HG02852 (cell line): ENCODE data around the gene ST8SIA2.

Experiments
- ATAC-seq: cut with Tn5 transposase; IDR thresholded peaks from one replicate; pipeline ENCODE4 v1.9.1; 2021; ENCODE audit warnings: mild to moderate bottlenecking, moderate library complexity; ENCODE audit not compliant: unreplicated experiment

The ST8SIA2 gene

GRCh38 chr15:92393071-92393979 lies at the start of gene ST8SIA2:
Gene ST8SIA2 (plus strand): TSS chr15:92393881. CDS start chr15:92394065, 184 bp downstream.
- no peak for ATAC-seq

- ATAC-seq = no peak
Observed at GRCh38 chr15:92343924-92344643, 49.6 kb upstream of the ST8SIA2 start.

- no peak for ATAC-seq
Observed at GRCh38 chr15:92346063-92346462, 47.6 kb upstream of the ST8SIA2 start.

DNA sequence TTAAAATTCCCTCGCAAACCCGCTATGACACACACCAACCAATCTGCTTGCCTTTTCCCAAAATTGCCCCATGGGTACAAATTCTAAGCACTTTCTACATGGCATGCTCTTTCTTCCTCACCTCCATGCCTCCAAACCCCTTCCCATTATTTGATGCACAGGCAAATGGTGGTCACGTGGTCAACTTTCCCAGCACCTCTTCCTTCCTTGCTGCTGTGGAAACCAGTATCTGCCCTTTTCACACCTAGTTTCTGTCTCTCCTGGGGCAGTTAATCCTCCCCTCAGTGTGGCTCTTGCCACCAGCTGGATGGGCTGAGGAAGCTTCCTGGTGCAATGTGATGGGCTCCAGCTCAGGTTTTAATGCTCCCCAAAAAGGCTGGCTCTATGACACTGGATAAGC lies 38.4 kb upstream of the ST8SIA2 start:
- ATAC-seq = no peak

DNA sequence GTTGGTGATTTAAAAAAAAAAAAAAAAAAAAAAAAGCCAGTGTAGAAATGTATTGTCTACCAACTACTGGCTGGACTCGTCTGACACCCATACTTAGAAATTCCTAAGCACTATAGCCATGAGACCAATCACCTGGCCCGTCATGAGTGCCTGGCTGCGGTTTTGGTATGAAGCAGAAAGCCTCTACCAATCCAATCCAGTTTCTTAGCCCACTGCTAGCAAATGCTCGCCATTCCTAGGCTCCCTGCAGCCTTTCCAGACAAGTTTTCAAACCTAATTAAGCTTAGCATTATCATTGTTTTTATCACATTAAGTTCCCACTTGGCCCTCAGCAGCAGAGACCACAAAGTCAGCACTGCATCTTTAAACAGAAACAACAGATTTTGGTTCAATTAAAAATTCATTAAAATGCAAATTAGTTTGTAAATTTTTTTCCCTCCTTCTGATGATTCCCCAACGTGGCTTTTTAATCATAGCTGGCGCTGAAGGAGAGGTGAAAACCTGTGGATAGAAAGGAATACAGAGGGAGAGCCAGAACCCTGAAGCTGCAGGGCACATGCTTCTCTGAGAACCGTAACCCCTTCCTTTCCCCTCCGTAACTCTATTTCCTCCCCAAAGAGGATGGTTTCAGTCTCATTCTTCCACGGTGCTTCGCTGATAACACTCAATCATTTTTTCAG lies 32.2 kb upstream of the ST8SIA2 start:
- no peak for ATAC-seq

GRCh38 chr15:92362001-92362350 lies 31.7 kb upstream of the ST8SIA2 start:
- no peak for ATAC-seq

DNA sequence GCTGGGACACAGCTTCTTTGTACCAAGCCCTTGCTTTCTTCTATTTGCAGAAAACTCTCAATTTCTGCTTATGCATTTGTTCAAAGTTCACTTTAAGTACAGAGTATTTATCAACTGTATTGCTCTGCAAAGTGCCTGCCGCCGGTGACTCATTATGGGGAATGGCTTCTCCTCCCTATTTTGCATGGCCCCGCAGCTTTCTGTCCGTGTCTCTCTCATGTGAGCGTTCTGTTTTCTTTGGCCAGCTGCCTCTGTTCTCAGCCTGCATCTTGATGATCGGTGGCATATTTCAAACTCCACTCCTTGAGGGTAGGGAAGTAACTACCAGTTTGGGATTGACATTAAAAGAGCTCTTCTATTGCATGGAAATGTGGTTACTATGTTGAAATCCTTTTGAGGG lies 28.6 kb upstream of the ST8SIA2 start:
- ATAC-seq = no peak

DNA sequence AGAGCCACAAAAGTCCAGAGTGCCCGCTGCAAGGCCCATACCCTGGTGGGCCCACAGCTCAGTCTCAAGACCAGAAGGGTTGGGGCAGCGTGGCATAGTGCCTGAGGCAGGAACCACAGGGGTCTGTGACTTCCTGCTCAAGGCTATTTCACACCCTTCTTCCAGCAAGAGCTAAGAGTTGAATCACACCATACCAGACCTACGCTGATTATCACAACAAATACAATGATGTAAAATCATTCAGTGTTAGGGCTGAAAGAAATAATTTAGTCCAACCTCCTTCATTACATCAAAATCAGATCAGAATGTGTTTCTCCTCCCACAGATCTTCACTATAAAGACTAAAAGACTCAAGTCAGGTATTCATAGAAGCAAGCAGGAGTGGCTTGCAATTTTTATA lies 27.8 kb upstream of the ST8SIA2 start:
- ATAC-seq = no peak

GRCh38 chr15:92366381-92366780 lies 27.3 kb upstream of the ST8SIA2 start:
- no peak for ATAC-seq

DNA sequence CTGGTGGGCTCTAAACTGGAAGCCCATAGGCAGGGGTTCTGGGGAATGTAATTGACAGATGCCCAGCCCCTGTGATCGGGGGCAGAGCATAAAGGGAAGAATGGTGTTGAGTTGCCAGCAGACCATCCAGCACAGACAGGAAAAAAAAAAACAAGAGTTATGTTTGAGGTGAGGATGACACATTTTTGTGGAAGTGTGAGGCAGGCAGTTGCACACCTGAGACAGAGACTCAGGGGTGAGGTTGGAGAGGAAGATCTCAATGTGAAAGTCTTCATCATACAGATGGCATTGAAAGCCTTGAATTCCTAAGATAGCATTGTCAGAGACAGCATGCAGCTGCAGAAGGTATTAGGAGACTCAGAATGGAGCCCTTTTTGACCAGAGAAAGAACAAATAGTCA lies 18.6 kb upstream of the ST8SIA2 start:
- no peak for ATAC-seq

- ATAC-seq = no peak
Observed at GRCh38 chr15:92376109-92376508, 17.6 kb upstream of the ST8SIA2 start.

DNA sequence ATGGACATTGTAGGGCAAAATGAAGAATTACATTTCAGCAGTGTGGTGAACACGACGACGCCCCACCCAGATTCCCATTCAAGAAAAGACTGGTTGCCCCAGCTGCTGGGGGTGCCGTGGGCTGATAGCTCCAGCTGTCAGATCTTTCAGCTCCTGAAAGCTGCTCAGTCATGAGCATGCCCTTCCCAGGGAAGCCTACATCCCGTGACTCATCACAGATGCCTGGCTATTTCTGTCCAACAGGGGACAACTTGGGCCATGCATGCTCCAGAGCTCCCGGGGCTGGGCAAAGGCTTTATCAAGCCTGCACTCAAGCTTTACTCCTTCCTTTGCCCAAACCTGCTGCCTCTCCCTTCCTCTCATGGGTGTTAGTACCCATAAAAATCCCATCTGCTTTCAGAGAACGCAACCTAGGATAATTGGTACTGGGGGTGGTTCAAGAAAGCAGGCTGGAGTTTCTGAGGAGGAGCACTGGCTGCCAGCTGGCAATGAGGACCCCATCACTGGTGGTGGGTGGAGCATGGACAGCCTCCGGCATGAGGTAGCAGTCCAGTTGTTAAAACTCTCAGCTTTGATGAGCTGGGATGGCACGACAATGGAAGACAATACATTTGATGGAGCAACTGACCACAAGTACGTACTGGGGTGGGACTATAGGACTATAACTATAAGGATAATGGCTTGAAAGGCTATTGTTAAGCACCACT lies 16.4 kb upstream of the ST8SIA2 start:
- no peak for ATAC-seq

DNA sequence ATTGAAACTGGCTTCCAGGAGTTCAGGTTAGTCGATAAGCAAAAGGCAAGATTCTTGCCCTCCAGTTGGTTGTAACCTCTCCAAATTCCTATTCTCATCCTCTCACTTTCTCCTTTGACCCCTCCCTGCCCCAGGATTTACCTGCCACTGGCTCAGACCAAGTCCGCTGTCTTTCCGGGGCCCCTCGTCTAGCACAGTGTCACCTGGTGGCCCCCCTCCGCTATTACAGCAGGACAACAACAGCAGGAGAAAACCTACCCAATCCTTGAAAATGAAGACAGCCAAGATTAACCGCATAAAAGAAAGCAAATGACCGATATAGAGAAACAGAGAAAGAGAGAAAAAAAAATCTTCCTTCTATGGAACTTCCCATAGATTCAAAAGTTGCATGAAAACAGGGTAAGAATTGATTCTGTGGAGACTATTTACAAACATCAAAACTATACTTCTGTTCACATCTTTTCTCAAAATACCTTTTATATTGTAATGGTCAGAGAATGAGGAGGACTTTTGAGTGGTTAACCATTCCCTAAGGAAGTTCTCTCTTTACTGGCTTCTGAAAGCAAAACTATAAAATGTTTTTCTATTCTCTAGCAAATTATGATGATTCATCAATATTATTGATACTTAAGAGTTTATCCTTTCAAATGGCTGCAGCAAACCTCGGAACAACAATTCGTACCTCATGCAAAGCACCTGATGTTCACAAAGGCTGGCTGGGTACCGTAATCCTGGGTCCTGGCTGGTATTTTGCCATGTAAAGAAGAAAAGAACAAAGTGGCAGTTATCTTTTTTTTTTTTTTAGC lies 10.0 kb upstream of the ST8SIA2 start:
- peak; percentile 56 for ATAC-seq

- no peak for ATAC-seq
Observed at GRCh38 chr15:92384381-92384780, 9.3 kb upstream of the ST8SIA2 start.

DNA sequence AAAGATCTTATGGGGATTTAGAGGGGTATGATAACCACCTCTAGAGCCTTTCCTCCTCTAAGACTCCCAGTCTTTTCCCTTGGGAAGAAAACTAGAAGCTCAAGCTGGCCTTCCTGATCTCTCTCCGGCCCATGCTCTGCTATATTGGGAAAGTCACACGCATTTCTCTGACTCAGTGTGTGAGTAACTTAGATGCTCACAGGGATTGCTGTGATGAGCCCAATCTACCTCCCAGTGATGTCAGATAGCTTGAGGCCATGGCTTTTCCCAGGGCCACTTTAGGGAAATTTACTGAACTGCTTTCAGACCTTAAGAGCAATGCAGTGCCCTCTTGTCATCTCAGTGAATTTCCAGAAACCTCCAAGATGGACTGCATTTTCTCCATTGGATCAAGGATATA lies 8.6 kb upstream of the ST8SIA2 start:
- ATAC-seq = no peak

DNA sequence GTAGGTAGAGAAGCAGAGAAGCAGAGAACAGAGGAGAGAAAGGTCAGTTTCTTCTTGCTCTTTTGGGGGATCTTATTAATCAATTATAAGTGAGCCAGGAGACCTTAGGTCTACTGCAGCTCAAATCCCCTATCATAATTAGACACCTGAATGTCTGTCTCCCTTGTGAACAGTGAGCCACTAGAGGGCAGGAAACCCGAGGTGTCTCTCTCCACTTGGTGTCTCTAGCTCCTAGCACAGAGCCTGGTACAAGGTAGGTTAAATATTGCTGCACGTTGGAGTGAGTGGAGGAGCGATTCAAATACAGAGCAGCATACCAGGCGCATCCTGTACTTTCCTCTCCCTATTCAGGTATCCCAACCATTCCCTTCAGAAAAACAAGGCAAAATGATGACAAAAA lies 2.0 kb upstream of the ST8SIA2 start:
- no peak for ATAC-seq

- ATAC-seq = no peak
Observed at GRCh38 chr15:92392462-92392861, 1.2 kb upstream of the ST8SIA2 start.

DNA sequence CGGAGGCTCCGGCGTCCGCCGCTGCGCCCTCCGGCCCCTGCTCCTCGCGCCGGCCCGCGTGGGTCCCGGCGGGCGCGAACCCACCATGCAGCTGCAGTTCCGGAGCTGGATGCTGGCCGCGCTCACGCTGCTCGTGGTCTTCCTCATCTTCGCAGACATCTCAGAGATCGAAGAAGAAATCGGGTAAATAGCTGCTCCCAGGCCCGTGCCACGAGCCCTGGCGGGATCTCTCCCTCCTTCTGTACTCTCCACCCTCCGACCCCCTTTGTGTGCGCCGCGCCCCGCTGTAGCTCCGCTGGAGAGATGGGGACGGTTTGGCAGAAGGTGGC lies 263 bp downstream of the ST8SIA2 start:
- ATAC-seq = no peak

- ATAC-seq = no peak
Observed at GRCh38 chr15:92394309-92395097, 822 bp downstream of the ST8SIA2 start.
